Retinal pigment epithelial cell (primary cell): Measurements from ENCODE around the gene DBR1.
A peak's percentile ranks its signal among the peaks of the same experiment; 100 is the strongest.

Experiments
- DNase-seq: peaks from one replicate; pipeline ENCODE4 v3.0.0-alpha.2; 2010; ENCODE audit warnings: low read depth
- H3K4me3 ChIP-seq: 2 replicates; pipeline ENCODE4 v1.5.1; 2011; ENCODE audit warnings: mild to moderate bottlenecking, low read length, control low read depth, moderate library complexity
- CTCF ChIP-seq: conservative IDR thresholded peaks from 2 replicates; pipeline ENCODE4 v1.5.1; 2011; ENCODE audit warnings: low read depth, low read length, control low read depth, inconsistent platforms

The DBR1 gene

GRCh38 chr3:138197524-138197923 is 22.8 kb upstream of the DBR1 start:
- TF ChIP-seq CTCF, result no peak
- no peak for DNase-seq
- no peak overlapping the region for H3K4me3 ChIP-seq

- TF ChIP-seq CTCF, result no peak
- no peak for DNase-seq
- H3K4me3 ChIP-seq, result no peak overlapping the region
Measured at GRCh38 chr3:138197058-138197457, 22.3 kb upstream of the DBR1 start.

- TF ChIP-seq CTCF, result no peak
- DNase-seq, result no peak
- no peak overlapping the region for H3K4me3 ChIP-seq
Measured at GRCh38 chr3:138196023-138196422, 21.3 kb upstream of the DBR1 start.

GRCh38 chr3:138195481-138195880 is 20.8 kb upstream of the DBR1 start:
- DNase-seq, result no peak
- no peak overlapping the region for H3K4me3 ChIP-seq
- TF ChIP-seq CTCF, result no peak

GRCh38 chr3:138188013-138188730 is 13.5 kb upstream of the DBR1 start:
- no peak for TF ChIP-seq CTCF
- peak; percentile 51 for DNase-seq
- H3K4me3 ChIP-seq, result peak overlapping the region; percentile 81

- TF ChIP-seq CTCF, result no peak
- no peak for DNase-seq
- peak within 1 kb of the TSS; percentile 81 for H3K4me3 ChIP-seq
Measured at GRCh38 chr3:138187296-138188012, 12.7 kb upstream of the DBR1 start, which contains the start of gene ARMC8. Gene ARMC8, plus strand, starts transcription at chr3:138187301. Its CDS starts 254 bp downstream, at chr3:138187555.

- no peak for TF ChIP-seq CTCF
- peak overlapping the region; percentile 81 for H3K4me3 ChIP-seq
- peak; percentile 49 for DNase-seq
Measured at GRCh38 chr3:138186803-138187295, 12.1 kb upstream of the DBR1 start.
